A549 (cell line): ENCODE measurements around the gene TNFAIP6.

Source experiments
- CTCF ChIP-seq: fragments of >200 bp; sonication (Bioruptor Twin); formaldehyde crosslinking; IDR thresholded peaks from 3 replicates; pipeline ENCODE4 v1.5.1; 2016
- E2F6 ChIP-seq: IDR thresholded peaks from 2 replicates; pipeline ENCODE4 v1.6.1; 2012; ENCODE audit warnings: low read depth, borderline replicate concordance
- HES2 ChIP-seq: fragments of >200 bp; sonication (Bioruptor Twin); formaldehyde crosslinking; IDR thresholded peaks from 2 replicates; pipeline ENCODE4 v1.6.1; 2016
- RAD21 ChIP-seq, 2 experiments: fragments of >200 bp in 1 of 2; sonication (Bioruptor Twin) in 1 of 2; formaldehyde crosslinking in 1 of 2; IDR thresholded peaks in 1 of 2; conservative IDR thresholded peaks in 1 of 2; 2 replicates in 1 of 2; 3 replicates in 1 of 2; pipeline ENCODE4 v1.6.1; 2012 to 2018; ENCODE audit warnings: inconsistent platforms in 1 of 2
- REST ChIP-seq: fragments of 200-600 bp; sonication (generic); IDR thresholded peaks from 2 replicates; pipeline ENCODE4 v1.6.1; 2016; ENCODE audit warnings: antibody characterized with exemption, mild to moderate bottlenecking, moderate library complexity

GRCh38 chr2:151350579-151351195 is 6.7 kb upstream of the TNFAIP6 start:
- TF ChIP-seq CTCF (no peak), HES2 (no peak), E2F6 (no peak), RAD21 (conservative IDR thresholded peaks at IDR 0.05 in 1 of 2, IDR thresholded peaks at IDR 0.05 in 1 of 2) (no peak), REST (no peak)
